ENCODE data around the gene CETN1. TPM values are rescaled to one million over a fixed set of nuclear protein-coding genes. Genes with fewer than 3 reads are reported as not detected.

The CETN1 gene
- total RNA-seq, 2 donors from 2014 or later: not detected

DNA sequence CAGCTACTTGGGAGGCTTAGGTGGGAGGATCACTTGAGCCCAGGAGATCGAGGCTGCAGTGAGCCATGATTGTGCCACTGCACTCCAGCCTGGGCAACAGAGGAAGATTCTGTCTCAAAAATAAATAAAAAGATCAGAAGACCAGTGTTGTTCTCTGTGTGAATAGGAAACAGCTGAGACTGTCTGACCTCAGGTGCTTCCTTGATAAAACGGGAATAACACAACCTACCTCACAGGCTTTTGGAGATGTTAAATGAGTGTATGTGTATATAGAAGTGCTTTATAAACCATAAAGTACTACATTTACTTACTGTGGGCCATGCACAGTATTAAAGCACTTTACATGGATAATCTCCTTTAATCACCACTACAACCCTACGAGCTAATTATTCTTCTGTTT is 9.9 kb upstream of the CETN1 start:
- H3K4me1 ChIP-seq (ENCODE audit: control insufficient read depth, insufficient read depth, low read length): peaks cover 18% of the 10 kb centered on the region
- no peak overlapping the region for H3K4me3 Mint-ChIP-seq
- H3K4me3 ChIP-seq (ENCODE audit: low read length): no peak overlapping the region
- WGBS, 2 experiments (ENCODE audit: insufficient coverage in 1 of 2, insufficient read length in 1 of 2): 88 to 93% methylated on average over 1 to 3 of the region's 3 CpGs
- no peak overlapping the region for H3K27ac ChIP-seq (ENCODE audit: low read depth, low read length)
- peaks cover 35% of the 10 kb centered on the region for H3K4me1 Mint-ChIP-seq
- H3K27me3 Mint-ChIP-seq (ENCODE audit: insufficient read depth): peaks cover 4% of the 10 kb centered on the region
- H3K9ac ChIP-seq (ENCODE audit: extremely low read depth, low read length, poor library complexity, severe bottlenecking): no peak overlapping the region
- H3K36me3 Mint-ChIP-seq (ENCODE audit: low read depth): no peaks in the 10 kb centered on the region
- H3K27ac Mint-ChIP-seq: no peak overlapping the region
- no peak for DNase-seq
- H3K36me3 ChIP-seq (ENCODE audit: control insufficient read depth, insufficient read depth, low read length): no peaks in the 10 kb centered on the region
- H3K27me3 ChIP-seq (ENCODE audit: control insufficient read depth, insufficient read depth, low read length, poor library complexity, severe bottlenecking): no peaks in the 10 kb centered on the region
- TF ChIP-seq, protein P1, sequence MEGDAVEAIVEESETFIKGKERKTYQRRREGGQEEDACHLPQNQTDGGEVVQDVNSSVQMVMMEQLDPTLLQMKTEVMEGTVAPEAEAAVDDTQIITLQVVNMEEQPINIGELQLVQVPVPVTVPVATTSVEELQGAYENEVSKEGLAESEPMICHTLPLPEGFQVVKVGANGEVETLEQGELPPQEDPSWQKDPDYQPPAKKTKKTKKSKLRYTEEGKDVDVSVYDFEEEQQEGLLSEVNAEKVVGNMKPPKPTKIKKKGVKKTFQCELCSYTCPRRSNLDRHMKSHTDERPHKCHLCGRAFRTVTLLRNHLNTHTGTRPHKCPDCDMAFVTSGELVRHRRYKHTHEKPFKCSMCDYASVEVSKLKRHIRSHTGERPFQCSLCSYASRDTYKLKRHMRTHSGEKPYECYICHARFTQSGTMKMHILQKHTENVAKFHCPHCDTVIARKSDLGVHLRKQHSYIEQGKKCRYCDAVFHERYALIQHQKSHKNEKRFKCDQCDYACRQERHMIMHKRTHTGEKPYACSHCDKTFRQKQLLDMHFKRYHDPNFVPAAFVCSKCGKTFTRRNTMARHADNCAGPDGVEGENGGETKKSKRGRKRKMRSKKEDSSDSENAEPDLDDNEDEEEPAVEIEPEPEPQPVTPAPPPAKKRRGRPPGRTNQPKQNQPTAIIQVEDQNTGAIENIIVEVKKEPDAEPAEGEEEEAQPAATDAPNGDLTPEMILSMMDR (conservative IDR thresholded peaks at IDR 0.05): no peak
- no peaks in the 10 kb centered on the region for H3K9me3 ChIP-seq (ENCODE audit: control insufficient read depth, low read length)
- H3K9me3 Mint-ChIP-seq: no peaks in the 10 kb centered on the region

DNA sequence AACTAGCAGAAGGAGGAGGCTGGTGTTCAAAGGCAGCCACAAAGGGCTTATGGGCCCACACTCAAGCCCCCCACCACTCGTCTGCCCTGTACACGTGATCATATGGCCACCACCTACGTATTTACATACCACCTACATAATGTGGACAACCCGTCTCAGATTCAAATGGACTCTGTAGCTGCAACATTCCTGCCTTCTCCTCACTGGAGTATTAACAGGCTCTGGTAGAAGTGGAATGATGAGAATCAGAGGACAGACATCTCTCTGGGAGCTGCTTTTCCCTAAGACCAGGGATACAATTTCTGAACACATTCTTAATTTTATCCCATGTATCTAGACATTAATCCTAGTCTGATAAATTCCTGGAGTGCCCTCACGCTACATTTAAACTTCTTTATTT is 9.5 kb upstream of the CETN1 start:
- no peak overlapping the region for H3K4me3 Mint-ChIP-seq
- Histone ChIP-seq H3K4me1 (ENCODE audit: control insufficient read depth, insufficient read depth, low read length) (peaks cover 18% of the 10 kb centered on the region), H3K36me3 (ENCODE audit: control insufficient read depth, insufficient read depth, low read length) (no peaks in the 10 kb centered on the region), H3K9me3 (ENCODE audit: control insufficient read depth, low read length) (no peaks in the 10 kb centered on the region), H3K9ac (ENCODE audit: extremely low read depth, low read length, poor library complexity, severe bottlenecking) (no peak overlapping the region), H3K27ac (ENCODE audit: low read depth, low read length) (no peak overlapping the region), H3K4me3 (ENCODE audit: low read length) (no peak overlapping the region), H3K27me3 (ENCODE audit: control insufficient read depth, insufficient read depth, low read length, poor library complexity, severe bottlenecking) (no peaks in the 10 kb centered on the region)
- H3K4me1 Mint-ChIP-seq: peaks cover 39% of the 10 kb centered on the region
- DNase-seq: no peak
- H3K9me3 Mint-ChIP-seq: no peaks in the 10 kb centered on the region
- TF ChIP-seq, protein P1 (conservative IDR thresholded peaks at IDR 0.05): no peak
- peaks cover under 1% of the 10 kb centered on the region for H3K27me3 Mint-ChIP-seq (ENCODE audit: insufficient read depth)
- no peak overlapping the region for H3K27ac Mint-ChIP-seq
- no peaks in the 10 kb centered on the region for H3K36me3 Mint-ChIP-seq (ENCODE audit: low read depth)
- WGBS, 2 experiments (ENCODE audit: insufficient coverage in 1 of 2, insufficient read length in 1 of 2): 60% methylated on average over 3 to 4 of the region's 5 CpGs

DNA sequence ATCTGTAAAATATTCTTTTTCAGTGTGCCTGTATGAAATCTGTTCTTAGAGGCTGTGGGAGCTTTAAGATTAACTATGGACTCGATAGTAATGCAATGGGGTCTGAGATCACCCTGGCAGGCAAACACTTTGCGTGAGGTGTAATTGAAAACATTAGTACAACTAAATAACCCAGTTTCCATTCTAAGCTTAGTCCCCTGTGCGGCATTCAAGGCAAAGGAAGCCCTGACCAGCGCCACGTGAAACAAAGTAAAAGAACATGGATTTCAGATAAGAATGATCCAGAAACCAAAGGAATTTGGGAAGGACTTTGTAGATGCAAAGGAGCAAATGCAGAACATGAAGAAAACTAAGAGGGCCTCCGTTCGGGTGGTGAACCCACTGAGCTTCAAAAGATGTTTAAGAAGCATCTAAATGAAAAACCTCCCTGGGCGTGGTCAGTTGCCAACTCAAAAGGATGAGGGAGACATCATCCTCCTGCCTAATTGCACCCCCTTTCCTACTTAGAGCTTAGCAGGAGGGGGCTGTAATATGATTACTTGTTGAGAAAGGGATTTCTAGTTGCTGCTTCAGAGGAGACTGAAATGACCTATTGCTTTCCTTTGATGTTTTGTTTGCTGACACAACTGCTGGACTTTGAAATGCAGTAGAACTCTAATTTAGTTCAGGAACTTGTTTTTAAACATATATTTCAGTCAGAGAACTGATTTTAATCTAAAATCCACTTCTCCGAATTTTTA is 7.9 kb upstream of the CETN1 start:
- TF ChIP-seq, protein P1 (conservative IDR thresholded peaks at IDR 0.05): no peak
- H3K9ac ChIP-seq (ENCODE audit: extremely low read depth, low read length, poor library complexity, severe bottlenecking): no peak overlapping the region
- H3K27ac ChIP-seq (ENCODE audit: low read depth, low read length): no peak overlapping the region
- no peak overlapping the region for H3K4me3 ChIP-seq (ENCODE audit: low read length)
- DNase-seq: no peak
- peaks cover 18% of the 10 kb centered on the region for H3K4me1 ChIP-seq (ENCODE audit: control insufficient read depth, insufficient read depth, low read length)
- H3K4me3 Mint-ChIP-seq: no peak overlapping the region
- H3K27me3 ChIP-seq (ENCODE audit: control insufficient read depth, insufficient read depth, low read length, poor library complexity, severe bottlenecking): no peaks in the 10 kb centered on the region
- no peaks in the 10 kb centered on the region for H3K9me3 ChIP-seq (ENCODE audit: control insufficient read depth, low read length)
- H3K27ac Mint-ChIP-seq: no peak overlapping the region
- H3K9me3 Mint-ChIP-seq: no peaks in the 10 kb centered on the region
- no peaks in the 10 kb centered on the region for H3K27me3 Mint-ChIP-seq (ENCODE audit: insufficient read depth)
- peaks cover 38% of the 10 kb centered on the region for H3K4me1 Mint-ChIP-seq
- no peaks in the 10 kb centered on the region for H3K36me3 Mint-ChIP-seq (ENCODE audit: low read depth)
- H3K36me3 ChIP-seq (ENCODE audit: control insufficient read depth, insufficient read depth, low read length): no peaks in the 10 kb centered on the region
- WGBS, 2 experiments (ENCODE audit: insufficient coverage in 1 of 2, insufficient read length in 1 of 2): 76 to 85% methylated on average over 6 to 9 of the region's 9 CpGs
